HG02885 (cell line): ENCODE measurements around the gene RPS25.
"Not testable (repeated sequence)": the region's sequence is repeated elsewhere in the genome, so short reads cannot be mapped to it uniquely, and the experiment has no call there.

Source experiments
- ATAC-seq: cut with Tn5 transposase; IDR thresholded peaks from one replicate; pipeline ENCODE4 v1.9.1; 2021; ENCODE audit warnings: mild to moderate bottlenecking; ENCODE audit not compliant: unreplicated experiment, poor library complexity

RPS25 gene

DNA sequence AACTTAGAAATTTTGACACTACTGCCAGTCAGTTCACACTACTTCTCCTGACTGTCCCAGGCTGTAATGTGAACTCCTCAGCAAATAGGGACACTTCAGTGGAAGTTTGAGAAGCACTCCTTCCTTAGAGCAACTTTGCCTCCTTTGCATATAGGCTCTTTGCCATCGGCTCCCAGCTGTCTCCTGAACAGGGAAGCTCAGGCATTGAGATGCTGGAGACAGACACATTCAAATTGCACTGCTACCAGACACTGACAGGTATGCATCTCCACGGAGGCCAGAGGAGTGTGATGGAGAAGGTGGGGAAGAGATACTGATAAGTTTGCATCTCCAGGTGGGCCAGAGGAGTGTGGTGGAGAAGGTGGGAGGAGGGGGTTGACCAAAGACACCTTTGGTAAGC lies 1.9 kb upstream of the RPS25 start:
- ATAC-seq: no peak

DNA sequence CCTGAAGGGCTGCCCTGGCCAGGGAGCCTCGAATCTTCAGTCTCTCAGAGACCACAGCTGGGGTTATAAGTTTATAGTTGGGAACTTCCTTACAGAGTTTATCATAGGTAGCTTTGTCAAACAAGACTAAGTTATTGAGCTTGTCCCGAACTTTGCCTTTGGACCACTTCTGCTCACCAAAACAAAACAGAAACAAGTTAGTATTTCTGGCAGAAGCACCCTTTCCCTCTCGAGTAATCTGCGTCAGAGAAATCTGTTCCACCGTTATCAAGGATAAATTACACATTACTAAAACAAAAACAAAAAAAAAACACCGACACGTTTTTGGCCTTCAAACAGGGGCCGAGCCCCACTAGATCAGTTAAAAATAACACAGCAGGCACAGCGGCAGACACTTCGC lies 766 bp downstream of the RPS25 start:
- ATAC-seq: not testable (repeated sequence)

DNA sequence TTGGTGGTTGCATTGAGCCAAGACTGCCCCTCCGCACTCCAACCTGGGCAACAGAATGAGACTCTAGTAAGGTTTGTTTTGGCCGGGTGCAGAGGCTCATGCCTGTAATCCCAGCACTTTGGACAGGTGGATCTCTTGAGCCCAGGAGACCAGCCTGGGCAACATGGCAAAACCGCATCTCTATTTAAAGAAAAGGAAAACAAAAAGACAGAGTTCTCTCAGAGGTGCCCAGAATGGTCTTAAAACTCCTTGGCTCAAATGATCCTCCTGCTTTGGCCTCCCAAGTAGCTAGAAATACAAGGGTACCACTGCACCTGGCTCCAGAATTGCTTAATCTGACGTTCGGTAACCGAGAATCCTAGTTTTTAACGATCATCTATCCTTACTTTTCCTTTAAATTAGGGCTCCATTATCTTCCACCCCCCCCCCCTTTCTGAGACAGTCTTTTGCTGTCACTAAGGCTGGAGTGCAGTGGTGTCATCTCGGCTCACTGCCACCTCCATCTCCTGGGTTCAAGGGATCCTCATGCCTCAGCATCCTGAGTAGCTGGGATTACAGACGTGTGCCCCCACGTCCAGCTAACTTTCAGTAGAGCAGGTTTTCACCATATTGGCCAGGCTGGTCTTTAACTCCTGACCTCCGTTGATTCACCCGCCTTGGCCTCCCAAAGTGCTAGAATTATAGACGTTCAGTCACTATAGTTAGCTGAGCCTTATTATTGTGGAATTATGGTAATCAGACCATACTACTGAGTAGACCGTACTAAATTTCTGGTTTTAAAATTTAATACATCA lies 1.7 kb downstream of the RPS25 start:
- no peak for ATAC-seq

GRCh38 chr11:119015054-119015611 lies 3.0 kb downstream of the RPS25 start:
- no peak for ATAC-seq

DNA sequence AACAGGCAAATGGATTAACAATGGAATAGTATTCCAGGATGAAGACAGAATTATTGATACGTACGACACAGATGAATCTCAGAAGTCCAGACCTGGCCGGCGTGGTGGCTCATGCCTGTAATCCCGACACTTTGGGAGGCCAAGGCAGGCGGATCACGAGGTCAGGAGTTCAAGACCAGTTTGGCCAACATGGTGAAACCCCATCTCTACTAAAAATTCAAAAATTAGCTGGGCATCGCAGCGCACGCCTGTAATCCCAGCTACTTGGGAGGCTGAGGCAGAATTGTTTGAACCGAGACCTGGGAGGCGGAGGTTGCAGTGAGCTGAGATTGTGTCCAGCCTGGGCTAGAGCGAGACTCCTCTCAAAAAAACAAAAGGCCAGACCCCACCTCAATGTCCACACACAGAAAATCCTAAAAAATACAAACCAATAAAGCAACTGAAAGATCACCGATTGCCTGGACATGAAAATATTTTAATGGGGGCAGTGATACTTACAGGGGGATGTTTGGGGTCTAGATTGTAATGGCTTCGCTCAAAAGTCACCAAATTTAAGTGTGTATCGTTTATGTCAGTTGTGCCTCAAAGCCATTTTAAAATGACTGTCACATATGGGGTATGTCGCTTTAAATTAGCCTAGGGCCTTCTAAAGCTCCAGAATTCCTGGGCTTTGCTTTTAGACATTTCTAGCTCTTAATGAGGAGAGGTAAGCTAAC lies 3.8 kb downstream of the RPS25 start:
- no peak for ATAC-seq

DNA sequence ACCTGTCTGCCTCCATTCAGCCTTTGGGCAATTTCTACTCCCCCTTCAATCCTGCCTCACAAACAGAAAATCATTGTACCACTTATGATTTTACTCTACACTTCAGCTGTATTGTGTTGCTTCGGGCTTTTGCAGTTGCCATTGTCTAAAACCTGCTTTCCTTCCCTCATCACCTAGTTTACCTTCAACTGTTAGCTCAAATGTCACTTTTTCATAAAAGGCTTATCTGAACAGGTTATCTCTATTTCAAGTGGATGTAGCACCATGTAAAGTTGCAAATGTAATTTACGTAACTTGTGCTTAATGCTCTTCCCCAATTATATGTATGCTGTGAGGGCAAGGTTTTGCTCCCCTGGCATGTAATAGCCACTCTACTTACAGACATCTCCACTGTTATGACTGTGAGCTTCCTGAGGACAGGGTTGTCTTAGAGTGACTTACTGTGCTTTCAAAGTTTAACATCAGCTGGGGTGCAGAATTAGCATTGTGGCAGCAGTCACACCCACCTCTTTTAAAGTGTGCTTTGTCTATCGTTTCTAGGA lies 5.4 kb downstream of the RPS25 start:
- ATAC-seq: no peak

DNA sequence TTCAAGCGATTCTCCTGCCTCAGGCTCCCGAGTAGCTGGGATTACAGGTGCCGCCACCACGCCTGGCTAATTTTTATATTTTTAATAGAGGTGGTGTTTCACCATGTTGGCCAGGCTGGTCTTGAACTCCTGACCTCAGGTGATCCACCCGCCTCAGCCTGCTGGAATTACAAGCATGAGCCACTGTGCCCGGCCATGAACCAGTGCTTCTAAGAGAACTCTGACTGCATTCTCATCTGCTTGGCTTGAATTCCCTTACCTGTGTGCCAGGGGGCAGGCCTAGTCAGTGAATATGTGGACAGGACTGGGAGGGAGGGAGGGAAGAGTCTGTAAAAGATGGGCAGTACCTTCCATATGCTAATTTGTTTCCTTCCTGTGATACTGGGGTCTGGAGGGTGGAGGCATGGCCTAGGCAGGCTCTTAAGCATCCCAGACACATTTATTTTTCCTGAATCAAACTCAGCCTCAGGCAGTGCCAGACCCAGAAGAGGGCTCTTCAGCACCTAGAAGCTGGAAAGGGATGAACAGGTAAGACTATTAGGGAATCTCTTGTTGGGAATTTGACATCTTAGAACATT lies 6.6 kb downstream of the RPS25 start:
- no peak for ATAC-seq

- no peak for ATAC-seq
Measured at GRCh38 chr11:119006656-119007055, 11.5 kb downstream of the RPS25 start.

DNA sequence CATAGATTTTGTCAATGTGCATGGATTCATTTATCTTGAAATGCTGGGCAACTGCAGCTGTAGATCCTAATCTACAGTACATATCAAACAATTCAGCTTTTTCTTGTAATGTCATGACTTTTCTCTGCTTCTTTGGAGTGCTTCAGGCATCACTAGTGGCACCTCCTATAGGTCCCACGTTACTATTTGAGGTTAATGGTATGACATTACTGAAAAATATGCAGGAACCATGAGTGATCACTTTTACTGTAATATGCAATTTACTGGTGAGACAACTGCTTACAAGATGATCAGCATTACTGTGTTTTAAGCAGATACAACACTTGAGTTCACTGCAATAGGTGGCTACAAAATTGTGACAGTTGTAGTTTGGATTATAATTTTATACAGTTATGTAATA lies 17.2 kb downstream of the RPS25 start:
- no peak for ATAC-seq

GRCh38 chr11:118998822-118999221 lies 19.3 kb downstream of the RPS25 start:
- ATAC-seq: no peak

DNA sequence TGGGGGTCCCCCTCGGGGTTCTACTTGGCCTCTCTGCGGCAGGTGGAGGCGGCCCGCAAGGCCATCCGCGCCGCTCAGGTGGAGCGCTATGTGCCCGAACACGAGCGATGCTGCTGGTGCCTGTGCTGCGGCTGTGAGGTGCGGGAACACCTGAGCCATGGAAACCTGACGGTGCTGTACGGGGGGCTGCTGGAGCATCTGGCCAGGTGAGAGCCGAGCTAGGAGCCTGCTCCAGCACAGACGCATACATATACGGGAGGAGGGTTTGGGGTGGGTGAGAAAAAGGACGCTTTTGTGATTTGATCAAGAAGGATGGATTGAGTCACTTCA lies 19.8 kb downstream of the RPS25 start:
- no peak for ATAC-seq

DNA sequence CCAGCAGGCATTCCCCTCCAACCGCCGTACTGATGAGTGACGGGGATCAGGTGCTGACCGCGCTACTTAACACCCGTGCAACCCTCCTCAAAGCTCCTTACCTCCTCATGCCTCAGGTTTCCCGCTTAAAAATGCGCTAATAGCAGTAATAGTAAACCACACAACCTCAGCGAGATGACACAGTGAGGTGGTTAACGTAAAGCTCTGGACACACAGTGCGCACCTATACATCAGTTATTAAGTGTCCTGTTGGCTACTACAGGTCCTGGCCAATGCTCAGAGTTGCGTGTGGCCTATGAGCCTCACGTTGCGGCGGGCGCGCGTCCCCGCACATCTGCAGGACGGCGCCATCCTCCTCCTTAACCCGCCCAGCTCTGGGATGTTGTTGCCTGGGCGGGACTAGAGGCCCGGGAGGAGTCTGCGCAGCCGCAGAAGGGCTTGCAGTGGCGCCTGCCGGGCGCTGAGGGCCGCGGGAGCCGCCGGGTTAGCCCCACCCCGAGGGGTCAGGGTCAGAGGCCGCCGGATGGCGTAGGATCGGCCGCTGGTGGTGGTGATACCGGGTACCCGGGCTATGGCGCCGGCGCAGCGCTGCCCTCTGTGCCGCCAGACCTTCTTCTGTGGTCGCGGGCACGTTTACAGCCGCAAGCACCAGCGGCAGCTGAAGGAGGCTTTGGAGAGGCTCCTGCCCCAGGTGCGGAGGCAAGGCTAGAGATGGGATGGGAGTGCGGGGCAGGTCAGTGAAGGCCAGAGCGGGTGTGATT lies 20.3 kb downstream of the RPS25 start, which contains the start of gene CENATAC:
Gene CENATAC, plus strand, starts transcription at position 512 of the 761 bp plus-strand sequence. Its CDS starts 60 bp downstream, at position 572.
- peak; percentile 92 for ATAC-seq

DNA sequence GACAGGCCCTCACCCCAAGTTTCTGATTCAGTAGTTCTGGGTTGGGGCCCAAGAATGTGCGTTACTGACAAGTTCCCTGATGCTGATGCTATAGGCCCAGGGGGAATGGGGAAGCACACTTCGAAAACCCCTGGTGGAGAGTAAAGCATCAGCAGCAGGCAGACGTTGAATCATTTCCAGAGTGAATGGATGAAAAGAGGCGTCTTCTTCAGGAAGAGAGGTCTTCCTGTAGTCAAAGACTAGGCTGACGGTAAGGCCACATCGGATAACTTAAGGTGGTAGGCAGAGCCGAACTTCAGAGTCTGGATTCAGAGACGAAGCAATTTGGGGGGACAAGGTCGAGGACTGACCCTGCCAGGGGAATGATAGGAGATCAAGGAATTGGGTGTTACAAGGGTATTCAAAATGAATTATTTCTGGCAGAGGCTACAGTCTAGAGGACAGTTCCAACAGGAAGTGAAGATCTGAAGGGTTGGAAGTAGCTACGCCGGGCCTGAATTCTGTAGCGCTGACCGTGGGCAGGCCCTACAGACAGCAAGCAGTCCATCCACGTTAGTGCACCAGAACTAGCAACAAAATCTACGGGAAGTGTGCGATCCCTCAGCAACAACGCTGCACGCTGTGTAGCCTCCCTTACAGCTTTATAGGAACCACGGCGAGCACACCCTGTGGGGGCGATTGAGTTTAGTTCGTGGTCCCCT lies 21.1 kb downstream of the RPS25 start:
- peak; percentile 19 for ATAC-seq

GRCh38 chr11:118991486-118992038 lies 26.6 kb downstream of the RPS25 start:
- ATAC-seq: not testable (repeated sequence)

GRCh38 chr11:118988280-118988679 lies 29.9 kb downstream of the RPS25 start:
- no peak for ATAC-seq

- no peak for ATAC-seq
Measured at GRCh38 chr11:118984825-118985224, 33.3 kb downstream of the RPS25 start.

DNA sequence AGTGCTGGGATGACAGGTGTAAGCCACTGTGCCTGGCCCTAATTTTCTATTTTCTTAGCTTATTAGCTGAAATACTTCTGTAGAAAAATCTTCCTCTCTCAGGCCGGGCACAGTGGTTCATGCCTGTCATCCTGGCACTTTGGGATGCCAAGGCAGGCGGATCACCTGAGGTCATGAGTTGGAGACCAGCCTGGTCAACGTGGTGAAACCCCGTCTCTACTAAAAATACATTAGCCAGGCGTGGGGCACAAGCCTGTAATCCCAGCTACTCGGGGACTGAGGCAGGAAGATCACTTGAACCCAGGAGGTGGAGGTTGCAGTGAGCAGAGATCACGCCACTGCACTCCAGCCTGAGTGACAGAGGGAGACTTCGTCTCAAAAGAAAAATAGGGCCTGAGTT lies 33.8 kb downstream of the RPS25 start:
- ATAC-seq: not testable (repeated sequence)

DNA sequence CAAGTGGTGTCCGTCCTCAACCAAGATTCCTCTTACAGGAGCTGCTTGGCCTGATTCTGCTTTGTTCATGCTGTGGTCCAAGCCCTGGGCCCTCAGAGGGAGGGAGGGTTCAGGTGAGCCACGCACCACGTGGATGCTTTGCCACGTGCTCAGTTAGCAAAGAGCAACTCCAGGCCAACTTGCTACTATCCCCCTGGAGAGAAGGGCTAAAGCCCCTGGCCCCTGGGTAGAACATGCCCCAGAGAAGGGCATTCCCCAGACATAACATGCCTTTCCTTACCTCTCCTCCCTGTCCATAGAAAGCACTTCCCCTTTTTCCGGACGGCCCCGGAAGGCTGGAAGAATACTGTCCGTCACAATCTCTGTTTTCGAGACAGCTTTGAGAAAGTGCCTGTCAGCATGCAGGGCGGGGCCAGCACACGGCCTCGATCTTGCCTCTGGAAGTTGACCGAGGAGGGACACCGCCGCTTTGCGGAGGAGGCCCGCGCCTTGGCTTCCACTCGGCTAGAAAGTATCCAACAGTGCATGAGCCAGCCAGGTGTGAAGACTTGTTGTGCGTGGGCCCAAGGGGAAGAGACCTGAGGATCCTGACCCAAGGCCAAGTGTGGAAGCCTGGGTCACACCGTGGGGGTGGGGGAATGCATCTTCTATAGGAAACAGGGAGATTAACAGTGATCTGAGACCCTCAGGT lies 37.8 kb downstream of the RPS25 start:
- ATAC-seq: no peak

GRCh38 chr11:118979434-118979833 lies 38.7 kb downstream of the RPS25 start:
- ATAC-seq: no peak
